AG04450 (cell line): ENCODE data around the gene NEK1. TPM values are rescaled to one million over a fixed set of nuclear protein-coding genes. Genes with fewer than 3 reads are reported as not detected.

Source experiments
- CTCF ChIA-PET: fragments of 300-600, 350-600 bp; formaldehyde crosslinking; extraction: SDS; loops from one replicate; lab custom pipeline; 2022; ENCODE audit warnings: antibody characterized with exemption, inconsistent platforms; lab: Charles Lee
- POLR2A ChIA-PET: fragments of 350-600 bp; formaldehyde crosslinking; extraction: SDS; loops from one replicate; lab custom pipeline; 2021; ENCODE audit warnings: antibody characterized with exemption, inconsistent platforms; lab: Yijun Ruan, JAX
- DNase-seq: peaks from one replicate; pipeline ENCODE4 v3.0.0-alpha.2; 2011; ENCODE audit warnings: low read depth, low spot score
- H3K27ac ChIP-seq: one replicate; pipeline ENCODE4 v1.5.1; 2012; ENCODE audit warnings: low read depth, low read length, control low read depth
- H3K27me3 ChIP-seq: one replicate; pipeline ENCODE4 v1.6.0; 2012; ENCODE audit warnings: low read length; ENCODE audit not compliant: control insufficient read depth, insufficient read depth
- H3K4me3 ChIP-seq: 2 replicates; pipeline ENCODE4 v1.5.1; 2011; ENCODE audit warnings: mild to moderate bottlenecking, low read depth, low read length, control low read depth
- H3K9me3 ChIP-seq: 2 replicates; pipeline ENCODE4 v1.5.1; 2012; ENCODE audit warnings: low read length; ENCODE audit not compliant: control insufficient read depth, insufficient read depth
- CTCF ChIP-seq: IDR thresholded peaks from 2 replicates; pipeline ENCODE4 v1.5.1; 2011; ENCODE audit warnings: low read depth, low read length, control low read depth, inconsistent platforms
- polyA plus RNA-seq: library from polyadenylated mRNA; depleted of rRNA; stranded (reverse); fragments of >200 nt; gene quantifications from 2 replicates; pipeline ENCODE4 v1.2.3, GENCODE V29; 2011

NEK1 gene
- polyA plus RNA-seq, 1 experiment, result 7.7 TPM

DNA sequence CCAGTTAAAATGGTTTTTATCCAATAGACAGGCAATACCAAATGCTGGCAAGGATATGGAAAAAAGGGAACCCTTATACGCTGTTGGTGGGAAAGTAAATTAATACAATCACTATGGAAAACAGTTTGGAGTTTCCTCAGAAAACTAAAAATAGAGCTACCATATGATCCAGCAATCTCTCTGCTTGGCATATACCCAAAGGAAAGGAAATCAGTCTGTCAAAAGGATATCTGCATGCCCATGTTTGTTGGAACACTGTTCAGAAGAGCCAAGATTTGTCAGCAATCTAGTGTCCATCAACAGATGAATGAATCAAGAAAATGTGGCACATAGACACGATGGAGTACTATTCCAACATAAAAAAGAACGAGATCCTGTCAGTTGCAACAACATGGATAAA lies 250.6 kb downstream of the NEK1 start:
- ChIA-PET CTCF (no interaction called here), POLR2A (no interaction called here)
- Histone ChIP-seq H3K4me3 (no peak overlapping the region), H3K27me3 (no peaks in the 10 kb centered on the region), H3K27ac (no peak overlapping the region), H3K9me3 (no peaks in the 10 kb centered on the region; the same call in 1 of the 2 replicates)
- no peak for TF ChIP-seq CTCF
- DNase-seq, result no peak

GRCh38 chr4:169359961-169360360 lies 252.4 kb downstream of the NEK1 start:
- H3K27ac ChIP-seq, result no peak overlapping the region
- CTCF ChIA-PET, result no interaction called here

DNA sequence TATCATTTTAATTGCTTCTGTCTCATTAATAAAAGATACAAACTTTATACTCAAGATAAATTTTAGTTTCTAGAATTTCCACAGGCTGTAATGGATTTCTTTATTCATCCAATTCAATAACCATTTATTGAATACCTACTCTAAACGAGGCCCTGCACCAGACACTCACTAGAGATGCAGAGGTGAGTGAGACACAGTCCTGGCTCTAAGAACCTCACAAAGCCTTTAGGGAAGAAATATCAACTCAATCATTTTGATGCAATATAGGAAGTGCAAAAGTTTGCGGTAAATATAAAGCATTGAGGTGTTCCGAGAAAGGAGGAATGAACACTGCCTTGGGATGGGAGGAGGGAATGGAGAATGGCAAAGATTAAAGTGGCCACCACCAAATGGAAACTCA lies 260.0 kb downstream of the NEK1 start:
- no peak for DNase-seq
- H3K4me3 ChIP-seq, result no peak overlapping the region
- H3K27ac ChIP-seq, result no peak overlapping the region
- ChIA-PET CTCF (no interaction called here), POLR2A (no interaction called here)
- H3K9me3 ChIP-seq, result no peaks in the 10 kb centered on the region
- TF ChIP-seq CTCF, result no peak
- H3K27me3 ChIP-seq, result no peaks in the 10 kb centered on the region

More at GRCh38 chr4:169359961-169360360, 252.4 kb downstream of the NEK1 start:
- TF ChIP-seq CTCF, result no peak
- Histone ChIP-seq H3K27me3 (no peaks in the 10 kb centered on the region), H3K4me3 (no peak overlapping the region), H3K9me3 (no peaks in the 10 kb centered on the region; the same call in 1 of the 2 replicates)
- DNase-seq, result no peak
- POLR2A ChIA-PET, result no interaction called here

GRCh38 chr4:169351872-169352271 lies 260.5 kb downstream of the NEK1 start:
- ChIA-PET POLR2A (no interaction called here), CTCF (no interaction called here)
- TF ChIP-seq CTCF, result no peak
- Histone ChIP-seq H3K9me3 (no peaks in the 10 kb centered on the region), H3K27me3 (no peaks in the 10 kb centered on the region), H3K27ac (no peak overlapping the region), H3K4me3 (no peak overlapping the region)
- no peak for DNase-seq

DNA sequence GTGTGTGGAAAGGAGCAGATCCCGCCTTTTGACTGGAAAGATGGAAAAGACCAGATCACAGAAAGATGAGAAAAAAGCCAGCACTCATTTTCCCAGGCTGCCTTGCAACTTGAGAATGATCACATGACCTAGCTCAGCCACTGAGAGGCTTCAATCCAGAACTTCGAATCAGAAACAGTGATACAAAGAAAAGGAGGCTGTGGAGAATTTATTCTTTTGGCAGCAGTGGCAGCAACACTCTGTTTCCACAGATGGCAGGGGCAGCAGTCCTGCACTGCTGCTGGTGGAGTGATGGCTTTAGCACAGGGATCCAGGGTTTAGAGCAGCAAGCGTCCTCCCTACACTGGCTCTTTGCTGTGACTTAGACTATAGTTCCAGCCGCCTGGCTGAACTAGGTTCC lies 263.8 kb downstream of the NEK1 start:
- Histone ChIP-seq H3K27me3 (no peaks in the 10 kb centered on the region), H3K4me3 (no peak overlapping the region), H3K27ac (no peak overlapping the region), H3K9me3 (no peaks in the 10 kb centered on the region)
- ChIA-PET POLR2A (no interaction called here), CTCF (no interaction called here)
- no peak for TF ChIP-seq CTCF
- DNase-seq, result no peak
